OCI-LY7 (cell line): Measurements from ENCODE around the gene SELENOS. TPM values are rescaled to one million over a fixed set of nuclear protein-coding genes. Genes with fewer than 3 reads are reported as not detected.
A peak's percentile ranks its signal among the peaks of the same experiment; 100 is the strongest.

Experiments
- BruUV-seq: library from RNA; stranded (reverse); fragments of 400-500 nt; replicated peaks from 2 replicates; lab custom pipeline; 2021; lab: Mats Ljungman, UMichigan
- CTCF ChIA-PET: fragments of 300-600 bp; sonication (Branson Sonifier 250); formaldehyde crosslinking; loops from one replicate; lab custom pipeline; 2022; ENCODE audit warnings: antibody characterized with exemption; ENCODE audit not compliant: unreplicated experiment; lab: Charles Lee
- POLR2A ChIA-PET: fragments of 300-600 bp; sonication (Branson Sonifier 250); formaldehyde crosslinking; loops from one replicate; lab custom pipeline; 2022; ENCODE audit warnings: antibody characterized with exemption; lab: Charles Lee
- DNase-seq: peaks from one replicate; pipeline ENCODE4 v3.0.0-alpha.2; 2015; ENCODE audit warnings: low spot score
- H2AFZ ChIP-seq: fragments of 200-600 bp; sonication (generic), shearing (Covaris generic); 2 replicates; pipeline ENCODE4 v1.6.1; 2014; ENCODE audit warnings: mild to moderate bottlenecking, antibody characterized with exemption, low read length, moderate library complexity
- H3K27ac ChIP-seq: fragments of 200-600 bp; sonication (generic); 2 replicates; pipeline ENCODE4 v1.5.1; 2014; ENCODE audit warnings: mixed run types, low read depth, mild to moderate bottlenecking, moderate library complexity, low read length, inconsistent platforms; ENCODE audit not compliant: poor library complexity, severe bottlenecking
- H3K36me3 ChIP-seq: fragments of 200-600 bp; sonication (generic); 2 replicates; pipeline ENCODE4 v1.6.1; 2014; ENCODE audit warnings: mild to moderate bottlenecking, antibody characterized with exemption, low read length, moderate library complexity, mixed read lengths; ENCODE audit not compliant: insufficient read depth
- H3K4me1 ChIP-seq: fragments of 200-600 bp; sonication (generic); 2 replicates; pipeline ENCODE4 v1.5.1; 2014; ENCODE audit warnings: mild to moderate bottlenecking, low read length; ENCODE audit not compliant: insufficient read depth, poor library complexity, severe bottlenecking
- H3K4me2 ChIP-seq: fragments of 200-600 bp; sonication (generic); 2 replicates; pipeline ENCODE4 v1.6.1; 2014; ENCODE audit warnings: mild to moderate bottlenecking, low read length
- H3K4me3 ChIP-seq: fragments of 200-600 bp; sonication (generic); 2 replicates; pipeline ENCODE4 v1.5.1; 2014; ENCODE audit warnings: mild to moderate bottlenecking, low read depth, low read length; ENCODE audit not compliant: poor library complexity, severe bottlenecking
- H3K79me2 ChIP-seq: fragments of 200-600 bp; sonication (generic); 2 replicates; pipeline ENCODE4 v1.6.1; 2016; ENCODE audit warnings: low read depth, mild to moderate bottlenecking, low read length, moderate library complexity, mixed read lengths; ENCODE audit not compliant: insufficient read depth
- H3K9me2 ChIP-seq: fragments of 200-600 bp; sonication (generic); 2 replicates; pipeline ENCODE4 v1.6.1; 2016; ENCODE audit warnings: mild to moderate bottlenecking, low read length, mixed read lengths; ENCODE audit not compliant: insufficient read depth
- H3K9me3 ChIP-seq: fragments of 200-600 bp; sonication (generic); 2 replicates; pipeline ENCODE4 v1.6.1; 2014; ENCODE audit warnings: mild to moderate bottlenecking, mixed run types, low read length, mixed read lengths
- H4K20me1 ChIP-seq: fragments of 200-600 bp; sonication (generic); 2 replicates; pipeline ENCODE4 v1.6.1; 2014; ENCODE audit warnings: mild to moderate bottlenecking, antibody characterized with exemption, low read length, moderate library complexity, mixed read lengths; ENCODE audit not compliant: insufficient read depth
- EZH2phosphoT487 ChIP-seq: fragments of 200-600 bp; sonication (generic); IDR thresholded peaks from 2 replicates; pipeline ENCODE4 v1.6.1; 2018; ENCODE audit warnings: low read depth, borderline replicate concordance, mild to moderate bottlenecking, mixed run types, antibody characterized with exemption, low read length, moderate library complexity, mixed read lengths
- intact Hi-C: fragments of 100-400 bp; cut with micrococcal nuclease; formaldehyde crosslinking; loops from one replicate; pipeline ENCODE4 v1.10.0; 2022; ENCODE audit not compliant: unreplicated experiment
- total RNA-seq, 2 experiments: library from RNA; depleted of rRNA in 1 of 2; stranded (reverse); fragments of >200 nt in 1 of 2; shearing (Covaris generic) in 1 of 2; gene quantifications; 2 replicates each; pipeline ENCODE4 v1.2.3, GENCODE V29; 2014 to 2022
- TF ChIP-seq, protein P1 (sequence below): fragments of 200-600 bp; sonication (generic); conservative IDR thresholded peaks from 2 replicates; pipeline ENCODE4 v1.5.1; 2014; ENCODE audit warnings: mild to moderate bottlenecking, antibody characterized with exemption, low read length, moderate library complexity, mixed read lengths

SELENOS gene
- total RNA-seq, 2 experiments from 2014 or later, result 29.1 to 36.1 TPM

DNA sequence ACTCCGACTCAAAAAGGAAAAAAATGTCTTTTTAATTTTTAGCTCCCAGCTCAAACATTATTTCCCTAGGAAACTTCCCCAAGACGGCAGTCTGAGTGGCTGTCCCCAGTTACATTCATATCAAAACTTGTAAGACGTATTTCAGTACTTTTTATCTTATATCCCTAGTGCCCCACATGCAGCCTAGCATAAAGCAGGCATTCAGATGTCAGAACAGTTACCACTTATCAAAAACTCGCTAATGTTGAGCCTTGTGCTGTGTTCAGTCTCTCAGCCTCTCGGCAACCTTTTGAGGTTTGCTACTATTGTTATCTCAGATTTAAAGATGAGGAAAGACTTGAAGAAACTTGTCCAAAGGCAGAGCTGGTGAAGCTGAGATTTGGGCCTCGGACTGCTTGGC is 6.6 kb upstream of the SELENOS start:
- no peaks in the 10 kb centered on the region for H3K9me2 ChIP-seq
- H4K20me1 ChIP-seq, result peaks cover 19% of the 10 kb centered on the region; the same call in 1 of the 2 replicates
- no peak overlapping the region for H2AFZ ChIP-seq
- H3K4me3 ChIP-seq, result no peak overlapping the region
- intact Hi-C loops, result no loop called here
- H3K36me3 ChIP-seq, result peaks cover 97% of the 10 kb centered on the region
- H3K27ac ChIP-seq, result no peak overlapping the region
- H3K9me3 ChIP-seq, result no peaks in the 10 kb centered on the region
- H3K4me2 ChIP-seq, result no peak overlapping the region
- no peaks in the 10 kb centered on the region for H3K4me1 ChIP-seq
- no peak for DNase-seq
- ChIA-PET POLR2A (interaction anchor here (1.4 kb wide), 1 partner anchor 9 kb away, joined by 3 read pairs; no protein-coding TSS in a partner anchor), CTCF (no interaction called here)
- H3K79me2 ChIP-seq, result peaks cover 23% of the 10 kb centered on the region; the same call in 1 of the 2 replicates
- no peak for TF ChIP-seq EZH2phosphoT487
- TF ChIP-seq, protein P1, sequence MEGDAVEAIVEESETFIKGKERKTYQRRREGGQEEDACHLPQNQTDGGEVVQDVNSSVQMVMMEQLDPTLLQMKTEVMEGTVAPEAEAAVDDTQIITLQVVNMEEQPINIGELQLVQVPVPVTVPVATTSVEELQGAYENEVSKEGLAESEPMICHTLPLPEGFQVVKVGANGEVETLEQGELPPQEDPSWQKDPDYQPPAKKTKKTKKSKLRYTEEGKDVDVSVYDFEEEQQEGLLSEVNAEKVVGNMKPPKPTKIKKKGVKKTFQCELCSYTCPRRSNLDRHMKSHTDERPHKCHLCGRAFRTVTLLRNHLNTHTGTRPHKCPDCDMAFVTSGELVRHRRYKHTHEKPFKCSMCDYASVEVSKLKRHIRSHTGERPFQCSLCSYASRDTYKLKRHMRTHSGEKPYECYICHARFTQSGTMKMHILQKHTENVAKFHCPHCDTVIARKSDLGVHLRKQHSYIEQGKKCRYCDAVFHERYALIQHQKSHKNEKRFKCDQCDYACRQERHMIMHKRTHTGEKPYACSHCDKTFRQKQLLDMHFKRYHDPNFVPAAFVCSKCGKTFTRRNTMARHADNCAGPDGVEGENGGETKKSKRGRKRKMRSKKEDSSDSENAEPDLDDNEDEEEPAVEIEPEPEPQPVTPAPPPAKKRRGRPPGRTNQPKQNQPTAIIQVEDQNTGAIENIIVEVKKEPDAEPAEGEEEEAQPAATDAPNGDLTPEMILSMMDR, result no peak
- BruUV-seq, result no TSS peak

DNA sequence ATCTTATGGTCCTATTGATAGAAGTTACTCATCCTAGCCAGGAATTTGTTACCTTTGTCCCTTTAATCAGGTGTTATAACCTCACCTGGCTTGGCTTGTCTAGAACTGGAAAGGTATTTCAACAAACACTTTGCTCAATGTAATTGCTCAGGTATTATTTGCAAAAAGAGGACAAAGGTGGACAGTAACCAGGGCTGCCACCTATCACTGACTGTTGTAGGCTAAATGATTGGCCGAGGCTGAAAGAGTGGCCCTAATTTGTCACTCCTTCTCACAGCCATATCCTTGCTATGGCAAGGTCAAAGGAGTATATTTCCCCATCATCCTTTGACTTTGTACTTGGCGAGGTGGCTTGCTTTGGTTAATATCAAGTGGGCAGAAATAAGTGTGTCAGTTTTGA is 2.7 kb upstream of the SELENOS start:
- no peak overlapping the region for H2AFZ ChIP-seq
- H3K9me2 ChIP-seq, result no peaks in the 10 kb centered on the region
- H3K4me2 ChIP-seq, result no peak overlapping the region
- POLR2A ChIA-PET, result no interaction called here
- H3K79me2 ChIP-seq, result peaks cover 17% of the 10 kb centered on the region; the same call in 1 of the 2 replicates
- DNase-seq, result no peak
- peaks cover 69% of the 10 kb centered on the region for H3K36me3 ChIP-seq
- peaks cover 14% of the 10 kb centered on the region for H3K4me1 ChIP-seq
- no peaks in the 10 kb centered on the region; the same call in 1 of the 2 replicates for H4K20me1 ChIP-seq
- CTCF ChIA-PET, result no interaction called here
- no peak for TF ChIP-seq EZH2phosphoT487
- TF ChIP-seq, protein P1, result no peak
- intact Hi-C loops, result no loop called here
- H3K27ac ChIP-seq, result no peak overlapping the region
- no peak overlapping the region for H3K4me3 ChIP-seq
- no peaks in the 10 kb centered on the region for H3K9me3 ChIP-seq
- no TSS peak for BruUV-seq

DNA sequence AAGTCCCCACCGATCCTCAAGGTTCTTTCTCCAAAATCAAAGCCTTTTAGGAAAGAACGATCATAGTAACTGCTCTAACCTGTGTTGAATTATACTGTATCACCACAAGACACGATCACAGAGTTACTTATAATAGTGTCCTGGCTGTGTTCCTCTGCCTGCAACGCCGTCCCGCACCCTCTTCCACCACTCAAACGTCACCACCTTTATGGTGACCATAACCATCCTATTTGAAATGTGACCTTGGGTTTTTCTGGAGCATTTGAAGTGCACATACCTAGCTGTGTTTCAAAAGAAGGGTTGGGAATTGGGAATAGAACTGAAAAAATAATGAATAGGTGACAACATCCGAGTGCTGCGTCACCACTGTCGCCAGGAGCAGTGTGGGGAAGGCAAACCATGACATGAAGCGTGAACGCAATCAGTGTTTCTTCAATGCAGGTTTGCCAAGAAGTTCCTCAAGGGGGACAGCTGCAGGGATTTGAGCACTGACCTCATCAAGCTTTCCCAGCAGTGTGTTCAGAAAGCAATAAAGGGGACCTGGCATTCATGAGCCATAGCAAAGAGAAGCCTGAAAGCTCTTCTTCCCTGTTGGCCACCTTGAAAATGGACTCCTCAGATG is 769 bp upstream of the SELENOS start:
- H3K4me1 ChIP-seq, result peaks cover 14% of the 10 kb centered on the region
- H3K79me2 ChIP-seq, result peaks cover 17% of the 10 kb centered on the region; the same call in 1 of the 2 replicates
- H3K4me2 ChIP-seq, result peak overlapping the region; percentile 62
- H3K9me3 ChIP-seq, result no peaks in the 10 kb centered on the region
- no peak for TF ChIP-seq EZH2phosphoT487
- TF ChIP-seq, protein P1, result no peak
- H3K36me3 ChIP-seq, result peaks cover 69% of the 10 kb centered on the region
- no peak overlapping the region for H3K27ac ChIP-seq
- intact Hi-C loops, result loop anchor here (2.0 kb wide), 1 partner anchor 15 kb away; no protein-coding TSS in a partner anchor
- peak overlapping the region; percentile 35; the same call in 1 of the 2 replicates for H2AFZ ChIP-seq
- peak overlapping the region; percentile 98 for H3K4me3 ChIP-seq
- POLR2A ChIA-PET, result interaction anchor here (1.4 kb wide), 1 partner anchor 16 kb away, joined by 12 read pairs; the partner anchor contains the start of gene SNRPA1
- CTCF ChIA-PET, result no interaction called here
- no peaks in the 10 kb centered on the region; the same call in 1 of the 2 replicates for H4K20me1 ChIP-seq
- no peak for DNase-seq
- no TSS peak for BruUV-seq
- no peaks in the 10 kb centered on the region for H3K9me2 ChIP-seq
